Naive thymus-derived CD4-positive, alpha-beta T cell (primary cell): ENCODE measurements around the gene SHC3. TPM values are rescaled to one million over a fixed set of nuclear protein-coding genes. Genes with fewer than 3 reads are reported as not detected.

Source experiments
- ATAC-seq: fragments of 150-1000 bp; cut with Tn5 transposase; 2 replicates; pipeline ENCODE4 v1.10.0; 2021; ENCODE audit warnings: mild to moderate bottlenecking, moderate library complexity
- CTCF ChIA-PET: fragments of 350-600 bp; sonication (Branson Sonifier 250); formaldehyde crosslinking; loops from one replicate; lab custom pipeline; 2021; ENCODE audit warnings: antibody characterized with exemption; lab: Charles Lee
- POLR2A ChIA-PET: fragments of 350-600 bp; sonication (Branson Sonifier 250); formaldehyde crosslinking; loops from one replicate; lab custom pipeline; 2021; ENCODE audit warnings: antibody characterized with exemption, inconsistent platforms; lab: Charles Lee
- DNase-seq, 9 donors: peaks; one replicate each; pipeline versions ENCODE4 v3.0.0 to v3.0.0-alpha.2; 2020 to 2022; ENCODE audit warnings: mixed read lengths in 1 of 9
- H3K27ac ChIP-seq: one replicate; pipeline ENCODE4 v1.7.0; 2013; ENCODE audit warnings: mild to moderate bottlenecking, low read depth, low read length, moderate library complexity
- H3K27me3 ChIP-seq, 2 donors: one replicate each; pipeline ENCODE4 v1.7.0; 2013; ENCODE audit warnings: low read length in 2 of 2, mild to moderate bottlenecking in 2 of 2, moderate library complexity in 2 of 2; ENCODE audit not compliant: control insufficient read depth in 2 of 2, insufficient read depth in 2 of 2
- H3K36me3 ChIP-seq, 3 experiments: 1 replicate in 2 of 3; 2 replicates in 1 of 3; pipeline ENCODE4 v1.7.0; 2013; ENCODE audit warnings: low read length in 3 of 3, mild to moderate bottlenecking in 3 of 3, moderate library complexity in 1 of 3; ENCODE audit not compliant: insufficient read depth in 3 of 3, control insufficient read depth in 2 of 3
- H3K4me1 ChIP-seq, 2 donors: one replicate each; pipeline ENCODE4 v1.7.0; 2013; ENCODE audit warnings: low read length in 2 of 2, mild to moderate bottlenecking in 2 of 2, moderate library complexity in 1 of 2; ENCODE audit not compliant: control insufficient read depth in 2 of 2, insufficient read depth in 2 of 2
- H3K4me3 ChIP-seq: 2 replicates; pipeline ENCODE4 v1.7.0; 2013; ENCODE audit warnings: mild to moderate bottlenecking, low read length
- H3K9me3 ChIP-seq, 3 experiments: 1 replicate in 2 of 3; 2 replicates in 1 of 3; pipeline ENCODE4 v1.7.0; 2013; ENCODE audit warnings: low read length in 3 of 3; ENCODE audit not compliant: control insufficient read depth in 2 of 3
- H3K27ac Mint-ChIP-seq, 9 donors: one replicate each; pipeline ENCODE4 v1.8.0; 2020 to 2022; ENCODE audit warnings: mixed read lengths in 9 of 9, mild to moderate bottlenecking in 8 of 9, moderate library complexity in 5 of 9, inconsistent platforms in 2 of 9
- H3K27me3 Mint-ChIP-seq, 5 donors: one replicate each; pipeline ENCODE4 v1.8.0; 2021 to 2022; ENCODE audit warnings: mixed read lengths in 5 of 5, mild to moderate bottlenecking in 1 of 5
- H3K36me3 Mint-ChIP-seq, 5 donors: one replicate each; pipeline ENCODE4 v1.8.0; 2020 to 2022; ENCODE audit warnings: mixed read lengths in 5 of 5, mild to moderate bottlenecking in 3 of 5, inconsistent platforms in 1 of 5
- H3K4me1 Mint-ChIP-seq, 7 donors: one replicate each; pipeline ENCODE4 v1.8.0; 2020 to 2022; ENCODE audit warnings: mixed read lengths in 7 of 7, mild to moderate bottlenecking in 3 of 7, inconsistent platforms in 1 of 7
- H3K4me3 Mint-ChIP-seq, 10 donors: one replicate each; pipeline ENCODE4 v1.8.0; 2020 to 2022; ENCODE audit warnings: mild to moderate bottlenecking in 10 of 10, mixed read lengths in 10 of 10, moderate library complexity in 6 of 10, inconsistent platforms in 2 of 10
- H3K9me3 Mint-ChIP-seq, 11 donors: one replicate each; pipeline ENCODE4 v1.8.0; 2020 to 2022; ENCODE audit warnings: mixed read lengths in 11 of 11, mild to moderate bottlenecking in 4 of 11, inconsistent platforms in 1 of 11, moderate library complexity in 1 of 11
- intact Hi-C, 2 donors: fragments of 100-400 bp; cut with micrococcal nuclease; formaldehyde crosslinking; loops; one replicate each; pipeline ENCODE4 v1.15.1; 2023
- polyA plus RNA-seq, 2 donors: library from polyadenylated mRNA; unstranded; fragments of 300-500 nt; fragmentation: Illumina TruSeq; gene quantifications; one replicate each; pipeline ENCODE4 v1.2.3, GENCODE V29; 2021
- total RNA-seq, 6 experiments: library from RNA in 5 of 6; stranded (reverse) in 5 of 6; gene quantifications; 1 replicate in 5 of 6; 2 replicates in 1 of 6; pipeline ENCODE4 v1.2.3 and lab custom pipeline; 2021 to 2026

The SHC3 gene
- total and polyA plus RNA-seq, 7 experiments from 2014 or later: 0.02 to 0.11 (median 0.07) TPM; not detected in 3

GRCh38 chr9:89078421-89078820 is 100.2 kb downstream of the SHC3 start:
- Mint-ChIP-seq H3K4me1 (peaks cover 0 to 3% (median 0%) of the 10 kb centered on the region in 7 donors), H3K27ac (no peak overlapping the region), H3K27me3 (peaks cover 19 to 42% (median 21%) of the 10 kb centered on the region in 5 donors), H3K4me3 (no peak overlapping the region), H3K36me3 (peaks cover 0 to 8% (median 0%) of the 10 kb centered on the region in 5 donors), H3K9me3 (peaks cover 0 to 9% (median 0%) of the 10 kb centered on the region in 11 donors)
- no peaks in the 10 kb centered on the region for H3K9me3 ChIP-seq
- ChIA-PET CTCF (no interaction called here), POLR2A (no interaction called here)
- no peaks in the 10 kb centered on the region for H3K4me1 ChIP-seq
- no peak overlapping the region for H3K4me3 ChIP-seq
- ATAC-seq: no peak
- no peaks in the 10 kb centered on the region for H3K36me3 ChIP-seq
- no peak overlapping the region for H3K27ac ChIP-seq
- no peak for DNase-seq
- intact Hi-C loops: no loop called here
- peaks cover 0 to 7% of the 10 kb centered on the region in 2 donors for H3K27me3 ChIP-seq

- Mint-ChIP-seq H3K4me1 (peaks cover 0 to 3% (median 0%) of the 10 kb centered on the region in 7 donors), H3K36me3 (peaks cover 0 to 1% (median 0%) of the 10 kb centered on the region in 5 donors), H3K27me3 (peaks cover 15 to 33% (median 19%) of the 10 kb centered on the region in 5 donors), H3K4me3 (no peak overlapping the region), H3K27ac (no peak overlapping the region), H3K9me3 (no peaks in the 10 kb centered on the region)
- H3K36me3 ChIP-seq: no peaks in the 10 kb centered on the region
- no peak overlapping the region for H3K27ac ChIP-seq
- CTCF ChIA-PET: no interaction called here
- H3K4me1 ChIP-seq: no peaks in the 10 kb centered on the region
- DNase-seq (no peak), ATAC-seq (peak; percentile 32)
- intact Hi-C loops: no loop called here
- POLR2A ChIA-PET: no interaction called here
- H3K9me3 ChIP-seq: no peaks in the 10 kb centered on the region
- H3K27me3 ChIP-seq: peaks cover 0 to 7% of the 10 kb centered on the region in 2 donors
- H3K4me3 ChIP-seq: no peak overlapping the region
These were observed 101.1 kb downstream of the SHC3 start for GRCh38 chr9:89077519-89077918.

DNA sequence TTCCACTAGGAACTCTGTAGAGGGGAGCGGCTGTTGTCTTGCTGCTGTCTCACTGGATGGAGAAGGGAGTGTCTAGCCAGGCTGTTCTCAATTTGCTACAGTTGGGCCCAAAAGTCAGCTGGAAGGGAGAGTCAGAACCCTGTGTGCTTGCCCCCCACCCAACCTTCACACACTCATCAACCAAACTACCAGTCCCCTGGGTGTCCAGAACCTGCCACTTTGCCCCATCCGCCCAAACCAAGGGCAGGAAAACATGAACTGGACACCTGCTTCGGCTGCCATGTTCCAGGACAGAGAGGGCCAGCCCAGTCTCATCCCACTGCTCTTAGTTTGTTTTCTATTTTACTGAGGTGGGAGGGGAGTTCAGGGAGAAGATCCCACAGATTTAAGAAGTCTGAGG is 105.2 kb downstream of the SHC3 start:
- peaks cover 15 to 30% (median 16%) of the 10 kb centered on the region in 5 donors for H3K27me3 Mint-ChIP-seq
- no peak overlapping the region for H3K27ac Mint-ChIP-seq
- no peak overlapping the region for H3K27ac ChIP-seq
- CTCF ChIA-PET: no interaction called here
- H3K9me3 Mint-ChIP-seq: no peaks in the 10 kb centered on the region
- no peaks in the 10 kb centered on the region for H3K36me3 ChIP-seq
- H3K36me3 Mint-ChIP-seq: no peaks in the 10 kb centered on the region
- intact Hi-C loops: no loop called here
- POLR2A ChIA-PET: interaction anchor here (0.5 kb wide), 1 partner anchor 400 kb away, joined by 3 read pairs; no protein-coding TSS in a partner anchor
- ATAC-seq: no peak
- DNase-seq: no peak
- no peak overlapping the region for H3K4me3 Mint-ChIP-seq
- H3K4me1 ChIP-seq: no peaks in the 10 kb centered on the region
- peaks cover 0 to 3% (median 0%) of the 10 kb centered on the region in 7 donors for H3K4me1 Mint-ChIP-seq
- H3K9me3 ChIP-seq: no peaks in the 10 kb centered on the region
- H3K4me3 ChIP-seq: no peak overlapping the region
- no peaks in the 10 kb centered on the region for H3K27me3 ChIP-seq

DNA sequence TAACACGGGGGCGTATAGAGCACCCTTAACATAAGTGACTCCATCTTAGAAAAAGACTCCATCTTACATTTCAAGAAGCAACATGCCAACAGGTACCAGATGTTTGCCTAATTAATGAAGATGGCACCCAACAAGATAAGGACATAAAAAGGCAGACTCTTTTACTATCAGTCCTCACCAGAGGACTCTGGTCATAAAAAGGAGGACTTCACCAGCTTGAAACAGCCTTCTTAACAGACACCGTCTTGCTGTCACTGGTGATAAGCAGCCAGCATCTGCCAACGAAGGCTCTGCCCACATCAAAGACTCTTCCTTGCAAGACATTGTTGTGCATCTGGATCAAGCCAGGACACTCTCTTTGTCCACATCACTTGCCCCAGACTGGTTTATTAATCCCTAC is 107.0 kb downstream of the SHC3 start:
- Histone ChIP-seq H3K27me3 (no peaks in the 10 kb centered on the region), H3K4me3 (no peak overlapping the region), H3K9me3 (no peaks in the 10 kb centered on the region), H3K36me3 (no peaks in the 10 kb centered on the region), H3K4me1 (no peaks in the 10 kb centered on the region), H3K27ac (no peak overlapping the region)
- ChIA-PET CTCF (no interaction called here), POLR2A (no interaction called here)
- H3K4me3 Mint-ChIP-seq: no peak overlapping the region
- no peak overlapping the region for H3K27ac Mint-ChIP-seq
- no peaks in the 10 kb centered on the region for H3K36me3 Mint-ChIP-seq
- no peaks in the 10 kb centered on the region for H3K4me1 Mint-ChIP-seq
- peaks cover 10 to 22% (median 12%) of the 10 kb centered on the region in 5 donors for H3K27me3 Mint-ChIP-seq
- DNase-seq: no peak
- no peak for ATAC-seq
- H3K9me3 Mint-ChIP-seq: no peaks in the 10 kb centered on the region
- intact Hi-C loops: no loop called here

DNA sequence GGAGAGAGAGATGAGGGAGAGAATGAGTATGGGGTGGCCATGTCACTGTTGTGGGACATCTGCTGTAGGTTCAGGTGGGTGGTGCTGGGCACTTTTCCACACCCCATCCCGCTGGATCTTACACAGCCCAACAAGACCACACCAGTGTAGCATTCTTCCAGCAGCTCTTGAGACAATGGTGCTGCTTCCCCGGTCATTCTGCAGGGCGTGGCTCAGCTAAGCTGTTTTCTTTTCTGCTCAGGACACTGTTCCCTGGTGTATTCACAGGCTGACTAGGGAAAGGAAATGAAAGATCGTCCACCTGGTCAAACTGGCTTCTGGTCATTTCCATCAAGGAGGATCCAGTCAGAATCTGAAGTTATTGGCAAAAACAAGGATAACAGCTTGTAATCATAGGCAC is 111.8 kb downstream of the SHC3 start:
- Mint-ChIP-seq H3K27me3 (peaks cover 5 to 12% (median 6%) of the 10 kb centered on the region in 5 donors), H3K4me3 (no peak overlapping the region), H3K9me3 (peaks cover 0 to 3% (median 0%) of the 10 kb centered on the region in 11 donors), H3K4me1 (no peaks in the 10 kb centered on the region), H3K36me3 (no peaks in the 10 kb centered on the region), H3K27ac (no peak overlapping the region)
- no peak overlapping the region for H3K27ac ChIP-seq
- CTCF ChIA-PET: no interaction called here
- no peaks in the 10 kb centered on the region for H3K27me3 ChIP-seq
- ATAC-seq (no peak), DNase-seq (no peak)
- POLR2A ChIA-PET: no interaction called here
- H3K36me3 ChIP-seq: no peaks in the 10 kb centered on the region
- H3K9me3 ChIP-seq: no peaks in the 10 kb centered on the region
- no peak overlapping the region for H3K4me3 ChIP-seq
- intact Hi-C loops: no loop called here
- H3K4me1 ChIP-seq: no peaks in the 10 kb centered on the region

DNA sequence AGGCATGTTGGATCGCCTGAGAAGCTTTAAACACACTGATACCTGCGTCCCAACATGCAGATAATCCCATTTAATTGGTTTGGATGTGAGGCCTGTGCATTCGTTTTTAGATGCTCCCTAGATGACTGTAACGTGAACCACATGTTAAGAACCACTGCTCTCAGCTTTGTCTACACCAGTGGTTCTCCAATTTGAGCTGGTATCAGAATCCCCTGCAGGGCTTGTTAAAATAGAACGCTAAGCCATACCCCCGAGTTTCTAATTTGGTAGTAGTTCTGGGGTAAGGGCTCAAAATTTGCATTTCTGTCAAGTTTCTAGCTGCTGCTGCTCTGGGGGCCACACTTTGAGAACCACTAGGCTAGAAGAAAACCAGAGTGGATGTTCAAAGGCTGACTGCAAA is 112.7 kb downstream of the SHC3 start:
- no peaks in the 10 kb centered on the region for H3K4me1 Mint-ChIP-seq

DNA sequence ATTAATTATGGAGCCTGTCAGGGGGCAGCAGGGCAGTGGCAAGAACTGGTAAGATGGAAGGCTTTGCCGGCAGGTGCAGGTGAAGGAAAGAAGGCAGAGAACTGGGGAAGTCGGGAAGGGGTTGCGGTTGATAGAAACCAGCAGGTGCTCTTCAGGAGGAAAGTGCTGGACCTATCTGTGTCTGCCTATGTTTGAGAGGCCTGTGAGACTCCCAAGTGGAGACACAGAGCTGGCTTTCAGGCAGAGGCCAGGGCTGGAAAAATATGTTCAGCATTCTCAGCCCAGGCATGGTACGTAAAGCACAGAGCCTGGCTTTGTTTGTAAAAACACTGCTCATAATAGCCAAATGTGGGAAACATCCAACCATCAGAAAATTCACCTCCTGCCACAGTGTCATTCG is 117.8 kb downstream of the SHC3 start:
- ATAC-seq: no peak
- Mint-ChIP-seq H3K4me1 (no peaks in the 10 kb centered on the region), H3K4me3 (no peak overlapping the region), H3K27me3 (peaks cover 0 to 12% (median 6%) of the 10 kb centered on the region in 5 donors), H3K36me3 (no peaks in the 10 kb centered on the region), H3K9me3 (peaks cover 0 to 3% (median 0%) of the 10 kb centered on the region in 11 donors), H3K27ac (no peak overlapping the region)
- DNase-seq: no peak
- H3K4me3 ChIP-seq: no peak overlapping the region
- H3K4me1 ChIP-seq: no peaks in the 10 kb centered on the region
- H3K36me3 ChIP-seq: no peaks in the 10 kb centered on the region
- no peaks in the 10 kb centered on the region for H3K9me3 ChIP-seq
- no peak overlapping the region for H3K27ac ChIP-seq
- ChIA-PET POLR2A (no interaction called here), CTCF (no interaction called here)
- no peaks in the 10 kb centered on the region for H3K27me3 ChIP-seq
- intact Hi-C loops: no loop called here

More for the DNA sequence above, 112.7 kb downstream of the SHC3 start:
- ChIA-PET CTCF (no interaction called here), POLR2A (interaction anchor here (0.6 kb wide), 1 partner anchor 1760 kb away, joined by 3 read pairs; no protein-coding TSS in a partner anchor)
- ATAC-seq (no peak), DNase-seq (no peak)
- H3K36me3 ChIP-seq: no peaks in the 10 kb centered on the region
- no peaks in the 10 kb centered on the region for H3K9me3 ChIP-seq
- H3K9me3 Mint-ChIP-seq: peaks cover 0 to 3% (median 0%) of the 10 kb centered on the region in 11 donors
- H3K27me3 Mint-ChIP-seq: peaks cover 5 to 11% (median 6%) of the 10 kb centered on the region in 5 donors
- H3K27ac Mint-ChIP-seq: no peak overlapping the region
- H3K4me1 ChIP-seq: no peaks in the 10 kb centered on the region
- no peak overlapping the region for H3K4me3 ChIP-seq
- no peak overlapping the region for H3K4me3 Mint-ChIP-seq
- H3K27ac ChIP-seq: no peak overlapping the region
- H3K27me3 ChIP-seq: no peaks in the 10 kb centered on the region
- intact Hi-C loops: no loop called here
- H3K36me3 Mint-ChIP-seq: no peaks in the 10 kb centered on the region
